GM12864 (cell line): Measurements from ENCODE around the gene CSF2RB.
A peak's percentile ranks its signal among the peaks of the same experiment; 100 is the strongest.
"Not testable (repeated sequence)": the region's sequence is repeated elsewhere in the genome, so short reads cannot be mapped to it uniquely, and the experiment has no call there.

Experiments used
- DNase-seq: peaks from one replicate; pipeline ENCODE4 v3.0.0-alpha.2; 2011; ENCODE audit warnings: low read depth
- H3K4me3 ChIP-seq: 2 replicates; pipeline ENCODE4 v1.5.1; 2011; ENCODE audit warnings: mild to moderate bottlenecking, low read depth, low read length, control low read depth
- TF ChIP-seq, protein P1 (sequence below): IDR thresholded peaks from 2 replicates; pipeline ENCODE4 v1.5.1; 2011; ENCODE audit warnings: low read depth, mild to moderate bottlenecking, moderate library complexity, low read length, control low read depth, inconsistent platforms; ENCODE audit errors: missing control alignments

The CSF2RB gene

DNA sequence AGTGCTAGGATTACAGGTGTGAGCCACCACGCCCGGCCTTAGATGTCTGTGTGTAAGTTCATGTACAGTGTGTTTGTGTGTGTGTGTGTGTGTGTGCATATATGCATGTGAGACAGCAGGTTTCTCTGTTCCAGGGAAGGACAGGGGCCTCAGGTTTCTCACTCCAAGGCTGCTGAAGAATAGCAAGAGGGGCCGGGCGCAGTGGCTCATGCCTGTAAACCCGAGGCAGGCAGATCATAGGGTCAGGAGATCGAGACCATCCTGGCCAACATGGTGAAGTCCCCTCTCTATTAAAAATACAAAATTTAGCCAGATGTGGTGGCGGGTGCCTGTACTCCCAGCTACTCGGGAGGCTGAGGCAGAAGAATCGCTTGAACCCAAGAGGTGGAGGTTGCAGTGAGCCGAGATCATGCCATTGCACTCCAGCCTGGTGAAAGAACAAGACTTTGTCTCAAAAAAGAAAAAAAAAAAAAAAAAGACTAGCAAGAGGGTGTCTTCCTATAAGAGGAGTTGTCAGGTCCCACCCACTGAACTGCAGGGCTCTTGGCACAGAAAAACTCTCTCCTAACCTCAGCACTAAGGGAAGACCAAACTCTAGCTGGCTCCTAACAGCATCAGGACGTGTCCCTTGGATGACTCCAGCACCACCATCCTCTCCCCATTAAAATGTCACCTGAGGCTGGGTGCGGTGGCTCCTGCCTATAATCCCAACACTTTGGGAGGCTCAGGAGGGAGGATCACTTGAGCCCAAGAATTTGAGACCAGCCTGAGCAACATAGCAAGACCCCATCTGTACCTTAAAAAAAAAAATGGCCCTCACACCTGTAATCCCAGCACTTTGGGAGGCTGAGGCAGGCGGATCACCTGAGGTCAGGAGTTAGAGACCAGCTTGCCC lies 65.8 kb downstream of the CSF2RB start:
- H3K4me3 ChIP-seq = no peak overlapping the region
- no peak for DNase-seq
- TF ChIP-seq, protein P1, sequence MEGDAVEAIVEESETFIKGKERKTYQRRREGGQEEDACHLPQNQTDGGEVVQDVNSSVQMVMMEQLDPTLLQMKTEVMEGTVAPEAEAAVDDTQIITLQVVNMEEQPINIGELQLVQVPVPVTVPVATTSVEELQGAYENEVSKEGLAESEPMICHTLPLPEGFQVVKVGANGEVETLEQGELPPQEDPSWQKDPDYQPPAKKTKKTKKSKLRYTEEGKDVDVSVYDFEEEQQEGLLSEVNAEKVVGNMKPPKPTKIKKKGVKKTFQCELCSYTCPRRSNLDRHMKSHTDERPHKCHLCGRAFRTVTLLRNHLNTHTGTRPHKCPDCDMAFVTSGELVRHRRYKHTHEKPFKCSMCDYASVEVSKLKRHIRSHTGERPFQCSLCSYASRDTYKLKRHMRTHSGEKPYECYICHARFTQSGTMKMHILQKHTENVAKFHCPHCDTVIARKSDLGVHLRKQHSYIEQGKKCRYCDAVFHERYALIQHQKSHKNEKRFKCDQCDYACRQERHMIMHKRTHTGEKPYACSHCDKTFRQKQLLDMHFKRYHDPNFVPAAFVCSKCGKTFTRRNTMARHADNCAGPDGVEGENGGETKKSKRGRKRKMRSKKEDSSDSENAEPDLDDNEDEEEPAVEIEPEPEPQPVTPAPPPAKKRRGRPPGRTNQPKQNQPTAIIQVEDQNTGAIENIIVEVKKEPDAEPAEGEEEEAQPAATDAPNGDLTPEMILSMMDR = no peak

DNA sequence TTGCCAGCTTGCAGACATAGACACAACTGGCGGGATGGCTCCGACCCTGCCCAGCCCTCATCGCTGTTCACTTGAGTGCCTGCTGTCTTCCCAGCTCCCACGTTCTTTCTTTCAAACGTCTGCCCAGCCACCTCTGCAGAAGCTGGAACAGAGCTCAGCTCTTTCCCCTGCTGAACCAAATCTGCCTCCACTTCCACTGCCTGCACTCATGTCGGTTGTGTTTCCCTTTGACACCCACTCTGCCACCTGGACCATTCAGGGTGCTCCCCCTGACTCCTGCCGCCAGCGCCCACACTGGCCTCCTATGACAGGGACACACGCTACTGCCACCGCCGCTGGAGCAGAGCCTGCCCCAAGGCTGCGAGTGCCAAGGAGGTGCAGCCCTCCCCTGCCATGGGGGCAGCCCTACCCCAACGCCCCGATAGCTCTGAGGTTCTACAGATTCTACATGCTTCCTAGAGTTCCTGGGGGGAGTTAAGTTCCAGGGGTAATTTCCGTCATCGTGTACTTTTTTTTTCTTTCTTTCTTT lies 67.9 kb downstream of the CSF2RB start:
- DNase-seq = no peak
- no peak overlapping the region for H3K4me3 ChIP-seq
- TF ChIP-seq, protein P1 = no peak

- TF ChIP-seq, protein P1 = no peak
- no peak overlapping the region for H3K4me3 ChIP-seq
- DNase-seq = no peak
Measured at GRCh38 chr22:36982136-36982535, 68.7 kb downstream of the CSF2RB start.

DNA sequence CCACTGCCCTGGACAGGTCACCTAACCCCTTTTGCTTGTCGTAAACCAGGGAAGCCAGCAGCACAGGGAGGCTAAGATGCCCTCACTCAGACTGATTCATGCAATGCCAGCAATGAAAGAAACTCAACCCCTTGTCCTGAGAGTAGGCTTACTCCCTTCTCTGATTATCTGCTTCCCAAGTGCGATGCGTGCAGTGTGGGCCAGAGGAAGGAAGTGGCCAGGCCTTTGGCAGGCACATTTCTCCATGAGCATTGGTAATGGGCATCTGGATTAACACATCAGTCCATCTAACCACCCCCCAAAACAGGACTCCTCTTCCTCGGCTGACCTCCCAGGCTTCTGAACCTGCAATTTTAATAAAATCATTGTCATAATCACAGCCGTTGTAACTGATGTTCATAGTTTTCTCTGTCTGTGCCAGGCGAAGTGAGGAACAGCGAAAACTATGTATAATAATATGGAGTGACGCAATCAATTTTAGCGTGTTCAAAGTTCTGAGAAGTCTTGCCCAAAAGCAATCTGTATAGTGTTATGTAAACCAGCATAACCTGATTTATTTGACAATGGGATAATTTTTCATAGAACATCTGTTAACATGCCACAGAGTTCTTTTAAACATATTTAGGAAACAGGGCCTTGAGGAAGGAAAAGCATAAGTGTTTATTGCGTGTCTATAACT lies 71.9 kb downstream of the CSF2RB start:
- TF ChIP-seq, protein P1 = no peak
- no peak overlapping the region for H3K4me3 ChIP-seq
- DNase-seq = no peak

DNA sequence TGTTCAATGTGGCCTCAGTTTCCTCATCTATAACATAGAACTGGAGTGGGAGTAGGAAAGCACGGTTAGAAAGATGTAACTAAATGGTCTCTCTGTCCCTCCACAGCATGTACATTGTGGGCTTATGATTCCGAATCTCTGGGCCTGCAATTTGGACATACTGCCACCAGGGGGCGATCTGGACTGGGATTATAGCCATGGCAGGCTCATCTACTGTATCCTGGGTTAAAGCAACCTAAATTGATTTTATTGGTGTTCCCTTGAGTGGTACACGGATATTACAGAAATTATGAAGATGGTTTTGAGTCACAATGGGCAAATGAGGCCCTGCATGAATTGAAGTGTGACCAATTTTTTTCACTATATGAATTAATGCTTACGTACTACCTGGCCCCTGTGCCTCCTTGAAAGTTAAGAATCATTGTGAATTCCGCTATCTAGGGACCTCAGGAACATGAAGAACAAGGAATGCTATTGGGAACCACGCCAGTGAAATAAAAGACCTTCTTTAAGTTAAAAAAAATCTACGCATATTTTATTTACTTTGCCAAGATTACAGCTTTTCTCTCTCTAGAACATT lies 72.9 kb downstream of the CSF2RB start:
- no peak for DNase-seq
- TF ChIP-seq, protein P1 = peak; percentile 79
- no peak overlapping the region for H3K4me3 ChIP-seq

DNA sequence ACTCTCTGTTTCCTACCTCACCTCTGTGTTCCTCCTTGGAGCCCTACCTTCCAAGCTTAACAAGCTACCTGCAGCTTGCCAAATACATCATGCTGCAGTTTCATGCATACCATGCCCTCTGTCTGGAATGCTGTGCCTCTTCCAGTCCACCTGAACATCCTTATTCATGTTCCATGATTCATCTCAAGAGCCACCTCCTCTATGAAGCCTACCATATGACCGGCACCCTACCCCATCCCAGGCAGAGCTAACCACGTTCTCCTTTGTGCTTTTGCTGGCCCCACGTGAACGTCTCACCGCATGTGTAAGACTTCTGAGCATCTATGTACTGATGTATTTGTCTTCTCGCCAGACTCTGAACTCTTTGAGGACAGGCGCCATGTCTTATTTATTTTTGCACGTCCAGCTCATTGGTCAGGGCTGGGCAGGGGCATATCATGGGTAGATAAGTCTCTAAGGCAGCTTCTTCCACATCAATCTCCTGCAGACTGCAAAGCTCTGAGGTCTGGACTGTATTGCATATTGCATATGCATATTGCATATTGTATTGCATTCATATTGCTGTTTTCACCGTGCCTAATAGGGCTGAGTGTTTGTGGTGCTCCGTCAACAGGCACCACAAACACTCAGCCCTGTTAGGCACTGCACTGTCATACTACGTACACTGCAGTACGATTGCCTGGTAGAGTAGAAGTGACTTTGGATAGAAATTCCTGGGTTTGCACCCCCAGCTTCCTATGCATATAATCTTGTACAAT lies 74.8 kb downstream of the CSF2RB start:
- no peak overlapping the region for H3K4me3 ChIP-seq
- TF ChIP-seq, protein P1 = no peak
- no peak for DNase-seq

DNA sequence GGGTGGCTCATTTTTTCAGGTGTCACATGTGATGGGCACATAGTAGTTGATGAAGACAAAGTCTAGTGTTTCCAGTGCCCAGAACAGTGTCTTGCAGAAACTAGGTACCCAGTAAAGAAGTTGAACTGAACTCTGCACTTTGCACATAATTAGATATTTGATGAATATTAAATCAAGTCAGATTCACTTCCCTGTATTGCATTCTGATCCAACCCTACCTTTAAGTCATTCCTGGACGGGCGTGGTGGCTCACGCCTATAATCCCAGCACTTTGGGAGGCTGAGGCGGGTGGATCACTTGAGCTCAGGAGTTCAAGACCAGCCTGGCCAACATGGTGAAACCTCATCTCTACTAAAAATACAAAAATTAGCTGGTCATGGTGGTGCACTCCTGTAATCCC lies 75.6 kb downstream of the CSF2RB start:
- not testable (repeated sequence) for DNase-seq, H3K4me3 ChIP-seq
